Sigmoid colon (tissue), 4 donors: Measurements from ENCODE around the gene PI4KB.

Experiments
- CTCF ChIP-seq, 4 experiments: fragments of 450-650 bp in 3 of 4; fragments of 200-600 bp in 1 of 4; IDR thresholded peaks; one replicate each; pipeline ENCODE4 v1.5.1; 2016 to 2019; ENCODE audit warnings: antibody characterized with exemption in 4 of 4, mild to moderate bottlenecking in 3 of 4, moderate library complexity in 2 of 4
- EP300 ChIP-seq, 4 donors: sonication (generic); formaldehyde crosslinking; IDR thresholded peaks; one replicate each; pipeline ENCODE4 v1.6.1; 2017; ENCODE audit warnings: antibody characterized with exemption in 4 of 4
- POLR2A ChIP-seq, 2 donors: fragments of 450-650 bp; IDR thresholded peaks; one replicate each; pipeline ENCODE4 v1.6.1; 2016; ENCODE audit warnings: antibody characterized with exemption in 2 of 2, mild to moderate bottlenecking in 2 of 2, moderate library complexity in 2 of 2
- POLR2AphosphoS5 ChIP-seq, 4 donors: sonication (generic); formaldehyde crosslinking; IDR thresholded peaks; one replicate each; pipeline ENCODE4 v1.6.1; 2017; ENCODE audit warnings: antibody characterized with exemption in 4 of 4

- TF ChIP-seq CTCF (IDR thresholded peaks at IDR 0.05) (no peak), POLR2A (IDR thresholded peaks at IDR 0.05) (no peak), EP300 (IDR thresholded peaks at IDR 0.05) (no peak), POLR2AphosphoS5 (IDR thresholded peaks at IDR 0.05) (peak in 3 of 4 donors; percentile 11 to 32 (median 12))
Measured at GRCh38 chr1:151313501-151313900, 13.7 kb downstream of the PI4KB start.
